K562 (cell line): ENCODE data around the gene S100A4. TPM values are rescaled to one million over a fixed set of nuclear protein-coding genes. Genes with fewer than 3 reads are reported as not detected.
A peak's percentile ranks its signal among the peaks of the same experiment; 100 is the strongest.

Source experiments
- ARID2 ChIP-seq: fragments of 450-650 bp; IDR thresholded peaks from 2 replicates; pipeline ENCODE4 v1.6.1; 2017; ENCODE audit warnings: antibody characterized with exemption, mild to moderate bottlenecking
- ATF1 ChIP-seq, 2 experiments: fragments of 450-650 bp in 1 of 2; IDR thresholded peaks; 2 replicates each; pipeline ENCODE4 v1.6.1; 2016; ENCODE audit warnings: missing compliant biosample characterization in 1 of 2, missing genetic modification characterization in 1 of 2
- CTBP1 ChIP-seq: fragments of 450-650 bp; IDR thresholded peaks from 2 replicates; pipeline ENCODE4 v1.6.1; 2016; ENCODE audit warnings: borderline replicate concordance
- DMBX1 ChIP-seq: fragments of 250-450 bp; sonication (Bioruptor Pico); IDR thresholded peaks from 2 replicates; pipeline ENCODE4 v1.8.0; 2022; ENCODE audit warnings: inconsistent platforms, mild to moderate bottlenecking, moderate library complexity, borderline replicate concordance
- E2F6 ChIP-seq, 2 experiments: IDR thresholded peaks; 2 replicates each; pipeline ENCODE4 v1.6.1; 2011; ENCODE audit warnings: borderline replicate concordance in 1 of 2, control low read depth in 1 of 2, low read depth in 1 of 2, low read length in 1 of 2, mild to moderate bottlenecking in 1 of 2, mixed read lengths in 1 of 2, moderate library complexity in 1 of 2; ENCODE audit not compliant: insufficient read depth in 1 of 2, insufficient read length in 1 of 2, poor library complexity in 1 of 2, severe bottlenecking in 1 of 2; ENCODE audit errors: extremely low read depth in 1 of 2
- HDAC2 ChIP-seq: fragments of 450-650 bp; IDR thresholded peaks from 2 replicates; pipeline ENCODE4 v1.6.1; 2016; ENCODE audit warnings: mild to moderate bottlenecking
- MYC ChIP-seq, 2 experiments: fragments of 250-450 bp in 1 of 2; sonication (Bioruptor Pico) in 1 of 2; IDR thresholded peaks; 2 replicates each; pipeline versions ENCODE4 v1.5.1 to v1.6.1; 2012 to 2021; ENCODE audit warnings: low read depth in 2 of 2, borderline replicate concordance in 1 of 2, improper control_type of control experiment in 1 of 2, low read length in 1 of 2, mild to moderate bottlenecking in 1 of 2, moderate library complexity in 1 of 2
- MYNN ChIP-seq, 2 experiments: sonication (generic); formaldehyde crosslinking in 1 of 2; IDR thresholded peaks; 2 replicates each; pipeline versions ENCODE4 v1.5.0 to v1.6.1; 2016 to 2020; ENCODE audit warnings: antibody characterized with exemption in 1 of 2, missing genetic modification reagents in 1 of 2
- TFAP4 ChIP-seq: sonication (generic); formaldehyde crosslinking; IDR thresholded peaks from 2 replicates; pipeline ENCODE4 v1.8.0; 2022; ENCODE audit warnings: missing genetic modification reagents, mild to moderate bottlenecking, moderate library complexity, borderline replicate concordance
- TSHZ1 ChIP-seq: fragments of 250-450 bp; sonication (Bioruptor Pico); IDR thresholded peaks from 2 replicates; pipeline ENCODE4 v1.4.0; 2020; ENCODE audit warnings: mild to moderate bottlenecking, moderate library complexity
- XRCC5 ChIP-seq: fragments of 200-400 bp; formaldehyde crosslinking; IDR thresholded peaks from 2 replicates; pipeline ENCODE4 v1.6.1; 2017; ENCODE audit warnings: low read depth, mild to moderate bottlenecking, low read length
- ZNF316 ChIP-seq: fragments of 450-650 bp; IDR thresholded peaks from 2 replicates; pipeline ENCODE4 v1.6.1; 2016
- ZNF444 ChIP-seq: fragments of 250-450 bp; sonication (Bioruptor Pico); IDR thresholded peaks from 2 replicates; pipeline ENCODE4 v1.4.0; 2020; ENCODE audit warnings: mild to moderate bottlenecking, moderate library complexity
- ZNF586 ChIP-seq: fragments of 450-650 bp; formaldehyde crosslinking; conservative IDR thresholded peaks from 2 replicates; pipeline ENCODE4 v1.4.0; 2020; ENCODE audit warnings: mild to moderate bottlenecking, moderate library complexity
- ZNF707 ChIP-seq: fragments of 250-450 bp; sonication (Bioruptor Pico); conservative IDR thresholded peaks from 2 replicates; pipeline ENCODE4 v1.8.0; 2022; ENCODE audit warnings: inconsistent platforms, mild to moderate bottlenecking, moderate library complexity
- polyA plus RNA-seq, 8 experiments: library from polyadenylated mRNA; depleted of rRNA in 4 of 8; stranded (reverse) in 5 of 8; unstranded in 3 of 8; fragments of >200 nt; fragmentation: Nextera tagmentation in 2 of 8; fragmentation: Illumina TruSeq in 1 of 8; extraction: Ambion mirVana in 2 of 8; extraction: Trizol in 1 of 8; gene quantifications; 2 replicates each; pipeline versions ENCODE4 v1.2.1 to v1.2.3, GENCODE V29; 2011 to 2014; ENCODE audit warnings: inconsistent platforms in 1 of 8, missing spikeins in 1 of 8
- total RNA-seq, 7 experiments: library from RNA; depleted of rRNA in 6 of 7; stranded (reverse); fragments of >200 nt in 6 of 7; fragmentation: Illumina TruSeq in 2 of 7; extraction: Trizol in 2 of 7; gene quantifications; 2 replicates each; pipeline versions ENCODE4 v1.2.1 to v1.2.3, GENCODE V29; 2011 to 2021; ENCODE audit warnings: low replicate concordance in 1 of 7

The S100A4 gene
- total and polyA plus RNA-seq, 9 of the 15 experiments (the other 6 are each of a cell fraction or from before 2014, with no cell fraction given): 3.7 to 20.1 (median 11.2) TPM

GRCh38 chr1:153510984-153511410 lies 34.6 kb downstream of the S100A4 start (continued):
- TF ChIP-seq TSHZ1 (CRISPR knock-in tag): no peak
- TF ChIP-seq HDAC2: no peak
- peak; percentile 77 for TF ChIP-seq MYNN (IDR thresholded peaks at IDR 0.05)
- no peak for TF ChIP-seq MYNN (CRISPR knock-in tag; IDR thresholded peaks at IDR 0.05)
- TF ChIP-seq XRCC5: peak; percentile 86
- no peak for TF ChIP-seq ZNF586
- TF ChIP-seq ZNF316: no peak
- no peak for TF ChIP-seq ZNF707 (CRISPR knock-in tag)
- 0 out of 2 replicates have a peak, but pooled peaks have one; percentile 38 for TF ChIP-seq DMBX1 (CRISPR knock-in tag)
- peak; percentile 68 for TF ChIP-seq ARID2
- no peak for TF ChIP-seq ZNF444
- peak; percentile 52 to 63 for TF ChIP-seq E2F6 (IDR thresholded peaks at IDR 0.05; ENCODE audit: borderline replicate concordance in 1 of 2, extremely low read depth in 1 of 2, insufficient read depth in 1 of 2, insufficient read length in 1 of 2, low read depth in 1 of 2, low read length in 1 of 2, poor library complexity in 1 of 2, severe bottlenecking in 1 of 2)
- no peak for TF ChIP-seq ATF1 (CRISPR knock-in tag; IDR thresholded peaks at IDR 0.05)
- peak; percentile 61 for TF ChIP-seq ATF1 (tag; IDR thresholded peaks at IDR 0.05)
- peak; percentile 51; the same call in 1 of the 2 replicates for TF ChIP-seq CTBP1
- TF ChIP-seq MYC (IDR thresholded peaks at IDR 0.05; ENCODE audit: low read depth, low read length): peak; percentile 97
- no peak for TF ChIP-seq MYC (CRISPR knock-in tag; IDR thresholded peaks at IDR 0.05; ENCODE audit: borderline replicate concordance, low read depth)
- peak; percentile 80 for TF ChIP-seq TFAP4 (CRISPR knock-in tag)
